ENCODE data around the gene P2RY2.
"Not testable (repeated sequence)": the region's sequence is repeated elsewhere in the genome, so short reads cannot be mapped to it uniquely, and the experiment has no call there.

The P2RY2 gene

DNA sequence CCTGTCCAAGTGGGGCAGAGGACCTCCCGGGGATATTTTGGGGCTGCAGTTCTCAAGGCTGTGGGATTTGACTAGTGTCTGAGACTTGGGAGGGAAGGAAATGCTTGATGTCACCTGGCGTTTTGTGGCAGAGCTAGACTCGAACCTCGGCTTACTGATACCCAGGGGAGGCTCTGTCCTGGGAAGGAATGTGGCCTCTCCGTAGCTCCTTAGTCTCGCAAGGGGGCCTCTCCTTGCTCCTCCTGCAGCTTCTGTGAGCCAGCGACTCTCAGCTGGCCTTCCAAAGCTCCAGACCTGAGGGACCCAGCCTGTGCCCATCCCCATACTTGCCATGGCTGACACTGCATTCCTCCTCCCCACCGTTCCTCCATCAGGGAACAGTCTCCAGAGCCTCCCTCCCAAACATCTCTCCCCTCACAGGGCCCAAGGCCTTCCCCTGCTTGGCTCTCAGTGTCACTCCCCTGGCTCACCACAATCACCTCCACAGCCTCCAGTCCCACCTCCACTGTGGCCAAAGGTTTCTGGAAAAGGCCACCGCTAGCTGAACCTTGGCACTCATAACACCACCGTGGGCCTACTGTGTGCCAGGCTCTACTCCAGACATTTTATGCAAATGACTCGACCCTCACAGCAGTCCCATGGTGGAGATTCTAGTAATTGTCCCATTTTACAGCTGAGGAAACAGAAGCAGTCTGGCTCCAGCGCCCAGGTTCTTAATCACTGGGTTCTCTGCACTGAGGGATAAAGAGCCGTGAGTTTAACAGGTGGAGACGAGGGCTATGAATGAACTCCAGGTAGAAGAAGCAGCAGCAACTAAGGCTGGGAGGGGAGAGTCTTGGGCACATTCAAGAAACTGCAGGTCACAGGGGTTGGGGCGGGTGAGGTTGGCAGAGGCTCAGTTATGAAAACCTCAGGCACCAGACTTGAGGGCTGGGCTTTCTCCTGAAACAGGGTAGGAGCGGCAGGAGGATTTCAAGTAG, 12.1 kb downstream of the P2RY2 start:
- DNase-seq: no peak

- DNase-seq: no peak
Measured at GRCh38 chr11:73230931-73231330, 12.8 kb downstream of the P2RY2 start.

DNA sequence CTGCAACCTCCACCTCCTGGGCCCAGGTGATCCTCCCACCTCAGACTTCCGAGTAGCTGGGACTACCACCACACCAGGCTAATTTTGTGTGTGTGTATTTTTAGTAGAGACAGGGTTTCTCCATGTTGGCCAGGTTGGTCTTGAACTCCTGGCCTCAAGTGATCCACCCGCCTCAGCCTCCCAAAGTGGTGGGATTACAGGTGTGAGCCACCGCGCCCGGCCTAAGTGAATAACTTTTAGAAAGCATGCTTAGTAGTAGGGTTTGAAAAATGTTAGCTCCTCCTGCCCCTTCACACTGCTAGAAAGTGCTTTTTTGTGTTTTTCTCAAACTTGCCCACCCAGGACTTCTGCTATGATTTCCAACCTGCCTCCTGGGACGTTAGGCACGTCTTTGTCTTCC, 14.4 kb downstream of the P2RY2 start:
- not testable (repeated sequence) for DNase-seq

DNA sequence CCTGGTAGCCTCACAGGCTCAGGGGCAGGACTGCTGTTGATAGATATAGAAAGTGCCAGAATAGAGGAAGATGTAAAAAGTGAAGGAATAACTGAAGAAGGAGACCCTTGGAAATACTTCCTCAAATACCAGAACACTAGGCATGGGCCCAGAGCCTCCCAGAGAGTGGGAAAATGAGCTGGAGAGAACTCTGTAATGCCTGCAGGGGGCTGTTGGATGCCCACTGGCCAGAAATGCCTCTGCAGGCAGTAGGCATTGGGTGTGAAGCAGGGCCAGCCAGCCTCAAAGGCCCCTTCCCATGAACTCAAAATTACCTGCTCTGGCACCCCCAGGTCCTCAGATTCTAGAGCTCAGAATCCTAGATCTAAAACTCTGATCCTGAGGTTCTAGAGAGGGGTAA, 15.1 kb downstream of the P2RY2 start:
- no peak for DNase-seq

GRCh38 chr11:73233692-73234470, 15.8 kb downstream of the P2RY2 start:
- DNase-seq: no peak

- no peak for DNase-seq
Measured at GRCh38 chr11:73234471-73235181, 16.5 kb downstream of the P2RY2 start.

DNA sequence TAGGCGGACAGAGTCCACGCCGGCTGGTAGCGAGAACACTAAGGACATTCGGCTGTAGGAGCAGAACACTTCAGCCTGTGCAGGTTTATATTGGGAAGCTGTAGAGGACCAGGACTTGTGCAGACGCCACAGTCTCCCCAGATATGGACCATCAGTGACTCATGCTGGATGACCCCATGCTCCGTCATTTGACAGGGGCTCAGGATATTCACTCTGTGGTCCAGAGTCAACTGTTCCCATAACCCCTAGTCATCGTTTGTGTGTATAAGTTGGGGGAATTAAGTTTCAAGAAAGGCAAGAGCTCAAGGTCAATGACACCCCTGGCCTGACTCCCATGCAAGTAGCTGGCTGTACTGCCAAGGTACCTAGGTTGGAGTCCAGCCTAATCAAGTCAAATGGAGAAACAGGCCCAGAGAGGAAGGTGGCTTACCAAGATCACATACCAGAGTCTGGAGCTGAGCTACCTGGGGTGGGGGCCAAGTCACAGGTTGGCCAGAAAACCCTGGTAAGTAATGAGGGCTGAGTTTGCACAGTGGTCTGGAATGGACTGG, 17.2 kb downstream of the P2RY2 start:
- no peak for DNase-seq

GRCh38 chr11:73236205-73236765, 18.2 kb downstream of the P2RY2 start:
- no peak for DNase-seq

DNA sequence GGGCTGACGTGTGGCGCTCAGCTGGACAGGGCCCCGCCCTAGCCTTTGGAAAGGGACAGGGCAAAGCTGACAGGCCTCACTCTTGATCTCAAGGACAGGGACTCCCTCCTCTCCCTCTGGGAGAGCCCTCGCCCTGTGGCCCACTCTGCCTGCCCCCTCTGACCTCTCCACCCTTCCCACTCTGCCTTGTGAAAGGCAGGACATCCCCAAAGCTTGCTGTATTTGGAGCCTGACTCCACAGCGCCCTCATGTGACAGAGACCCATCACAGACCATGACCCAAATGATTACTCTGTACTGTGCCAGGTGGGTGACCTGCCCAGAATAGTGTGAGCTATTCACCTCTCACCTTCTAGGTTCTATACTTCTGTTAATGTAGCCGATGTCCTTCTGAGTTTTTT, 18.8 kb downstream of the P2RY2 start:
- DNase-seq: peak in 1 of 2 donors; percentile 49

DNA sequence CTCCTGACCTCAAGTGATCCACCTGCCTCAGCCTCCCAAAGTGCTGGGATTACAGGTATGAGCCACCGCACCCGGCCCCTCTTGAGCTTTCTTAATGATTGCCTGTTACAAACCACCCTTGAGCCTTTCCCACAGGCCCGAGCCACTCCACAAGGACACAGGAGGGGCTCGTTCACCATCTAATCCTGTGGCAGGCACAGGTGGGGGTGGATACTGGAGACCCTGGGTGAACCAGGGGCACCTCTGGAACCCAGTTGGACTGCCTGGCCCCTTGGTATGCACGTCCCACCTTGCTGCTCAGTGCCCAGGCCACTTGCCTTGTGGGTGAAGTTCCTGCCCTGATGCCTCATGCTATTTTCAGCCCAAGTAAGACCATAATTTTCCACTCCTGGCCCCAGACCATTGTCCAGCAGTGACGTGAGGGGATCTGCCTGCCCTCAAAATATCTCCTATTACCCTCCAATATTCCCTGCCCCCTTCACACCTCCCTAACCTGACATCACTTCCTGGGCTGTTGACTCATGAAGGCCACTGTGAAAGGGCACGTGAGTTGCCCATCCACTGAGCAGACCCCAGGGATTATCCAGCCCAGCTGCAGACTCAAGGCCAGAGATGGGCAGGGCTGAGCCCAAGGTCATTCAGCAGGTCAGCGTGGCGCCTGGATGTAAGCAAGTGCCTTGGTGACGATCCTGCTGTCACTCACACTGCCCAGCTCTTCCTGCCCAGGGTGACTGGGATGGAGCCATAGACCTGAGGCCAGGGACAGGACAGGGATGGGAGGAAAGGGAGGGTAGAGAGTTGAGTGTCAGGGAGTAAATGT, 19.6 kb downstream of the P2RY2 start:
- no peak for DNase-seq

GRCh38 chr11:73239111-73239521, 21.0 kb downstream of the P2RY2 start:
- DNase-seq: no peak

- DNase-seq: no peak
Measured at GRCh38 chr11:73239571-73240189, 21.6 kb downstream of the P2RY2 start.

GRCh38 chr11:73240190-73240781, 22.2 kb downstream of the P2RY2 start:
- no peak for DNase-seq

- DNase-seq: no peak
Measured at GRCh38 chr11:73241300-73241699, 23.2 kb downstream of the P2RY2 start.

GRCh38 chr11:73242251-73243092, 24.4 kb downstream of the P2RY2 start:
- peak; percentile 74 to 84 for DNase-seq

DNA sequence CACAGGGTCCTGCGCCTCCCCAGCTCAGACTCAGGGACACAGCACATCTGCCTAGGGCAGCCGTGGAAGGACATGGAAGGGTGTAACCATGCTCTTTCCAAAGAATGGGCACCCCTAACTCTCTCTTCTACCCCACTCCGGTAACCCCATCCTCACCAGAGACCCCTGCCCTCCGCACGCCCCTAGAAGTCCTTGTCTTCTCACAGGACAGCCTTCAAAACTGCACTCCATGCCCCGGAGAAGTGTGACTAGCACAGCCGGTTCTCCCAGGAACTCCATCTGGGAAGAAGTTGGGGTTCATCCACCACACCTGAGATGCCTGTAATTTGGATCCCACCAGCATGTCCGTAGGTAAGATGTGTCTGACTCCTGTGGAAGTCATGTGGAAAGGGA, 25.0 kb downstream of the P2RY2 start:
- DNase-seq: no peak

- no peak for DNase-seq
Measured at GRCh38 chr11:73244589-73245240, 26.6 kb downstream of the P2RY2 start.

DNA sequence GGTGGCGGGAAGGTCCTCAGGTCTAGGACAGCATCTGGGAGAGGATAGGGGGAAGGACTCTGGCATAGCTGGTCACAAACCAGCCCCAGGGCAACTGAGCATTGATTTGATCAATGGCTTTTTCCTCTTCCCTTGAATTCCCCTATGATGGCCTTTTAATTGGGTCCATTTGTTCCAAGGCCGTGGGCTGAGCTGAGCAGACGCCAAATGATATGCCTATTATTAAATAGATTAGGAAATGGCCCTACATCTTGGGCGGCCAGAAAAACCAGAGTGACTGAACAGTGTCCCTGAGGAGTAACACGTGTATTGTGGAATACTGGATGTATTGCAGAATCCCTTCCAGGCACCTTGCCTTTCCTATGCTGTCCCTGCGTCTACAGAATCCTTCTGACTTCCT, 27.4 kb downstream of the P2RY2 start:
- no peak for DNase-seq

GRCh38 chr11:73246303-73246702, 28.2 kb downstream of the P2RY2 start:
- DNase-seq: no peak
